Body of pancreas (tissue), 4 donors: ENCODE results near the gene ADGRB3. TPM values are rescaled to one million over a fixed set of nuclear protein-coding genes. Genes with fewer than 3 reads are reported as not detected.
"Not testable (repeated sequence)": the region's sequence is repeated elsewhere in the genome, so short reads cannot be mapped to it uniquely, and the experiment has no call there.

Experiments
- ATAC-seq: fragments of 150-250 bp; one replicate; pipeline ENCODE4 v1.9.1; 2016
- DNase-seq, 4 donors: peaks; one replicate each; pipeline ENCODE4 v3.0.0-alpha.2; 2019
- H3K27ac ChIP-seq, 4 donors: fragments of 200-600 bp; sonication (generic); 1 replicate in 3 of 4; 2 replicates in 1 of 4; pipeline versions ENCODE4 v1.5.1 to v1.6.1; 2016 to 2019; ENCODE audit warnings: mild to moderate bottlenecking in 1 of 4, mixed read lengths in 1 of 4, moderate library complexity in 1 of 4
- H3K27me3 ChIP-seq, 2 donors: fragments of 200-600 bp; sonication (generic); one replicate each; pipeline ENCODE4 v1.6.0; 2016; ENCODE audit warnings: mild to moderate bottlenecking in 1 of 2
- H3K36me3 ChIP-seq, 2 donors: fragments of 200-600 bp; sonication (generic); replicated peaks in 1 of 2; 2 replicates each; pipeline ENCODE4 v1.5.1; 2016; ENCODE audit warnings: low read depth in 2 of 2; ENCODE audit not compliant: insufficient read depth in 1 of 2
- H3K4me1 ChIP-seq: fragments of 200-600 bp; sonication (generic); one replicate; pipeline ENCODE4 v1.6.0; 2016
- H3K4me3 ChIP-seq, 2 donors: fragments of 200-600 bp; sonication (generic); 1 replicate in 1 of 2; 2 replicates in 1 of 2; pipeline ENCODE4 v1.5.1; 2016 to 2019
- H3K9me3 ChIP-seq, 3 donors: fragments of 200-600 bp; sonication (generic); 1 replicate in 2 of 3; 2 replicates in 1 of 3; pipeline ENCODE4 v1.5.1; 2016
- CTCF ChIP-seq, 7 experiments: fragments of 450-650 bp in 4 of 7; fragments of 200-600 bp in 3 of 7; sonication (generic) in 3 of 7; IDR thresholded peaks; one replicate each; pipeline ENCODE4 v1.5.1; 2016 to 2019; ENCODE audit warnings: antibody characterized with exemption in 7 of 7
- POLR2A ChIP-seq, 3 donors: fragments of 450-650 bp; IDR thresholded peaks; one replicate each; pipeline ENCODE4 v1.6.1; 2016; ENCODE audit warnings: antibody characterized with exemption in 3 of 3, mild to moderate bottlenecking in 2 of 3
- WGBS, 2 donors: methylation state at CpG; one replicate each; pipeline ENCODE4 v1.1.5; 2017; 5-methylcytosine and 5-hydroxymethylcytosine counted together
- intact Hi-C: fragments of 100-400 bp; cut with DNase I; formaldehyde crosslinking; loops from one replicate; pipeline ENCODE4 v1.15.1; 2023
- total RNA-seq, 2 donors: library from RNA; depleted of rRNA; stranded (reverse); fragments of >200 nt; gene quantifications; one replicate each; pipeline ENCODE4 v1.1.0, GENCODE V29; 2016

The ADGRB3 gene
- total RNA-seq, 2 donors from 2014 or later, result under 0.01 to 1.3 TPM

GRCh38 chr6:69285054-69285453 is 650.0 kb downstream of the ADGRB3 start:
- intact Hi-C loops, result no loop called here
- H3K4me3 ChIP-seq, result no peak overlapping the region
- 43 to 54% methylated on average over 2 of the region's 2 CpGs for WGBS, 2 donors

GRCh38 chr6:69286331-69286730 is 651.2 kb downstream of the ADGRB3 start:
- Histone ChIP-seq H3K4me3 (no peak overlapping the region), H3K4me1 (no peaks in the 10 kb centered on the region), H3K9me3 (no peaks in the 10 kb centered on the region), H3K27ac (no peak overlapping the region), H3K36me3 (no peaks in the 10 kb centered on the region), H3K27me3 (no peaks in the 10 kb centered on the region)
- no peak for DNase-seq
- intact Hi-C loops, result no loop called here
- ATAC-seq, result no peak
- TF ChIP-seq CTCF (IDR thresholded peaks at IDR 0.05) (no peak), POLR2A (IDR thresholded peaks at IDR 0.05) (no peak)
- WGBS, 2 donors, result 60 to 81% methylated on average over 2 of the region's 2 CpGs

More at GRCh38 chr6:69285054-69285453, 650.0 kb downstream of the ADGRB3 start:
- H3K4me1 ChIP-seq, result no peaks in the 10 kb centered on the region
- no peak for DNase-seq
- H3K9me3 ChIP-seq, result no peaks in the 10 kb centered on the region
- no peaks in the 10 kb centered on the region for H3K27me3 ChIP-seq
- no peak overlapping the region for H3K27ac ChIP-seq
- no peaks in the 10 kb centered on the region for H3K36me3 ChIP-seq
- ATAC-seq, result no peak
- no peak for TF ChIP-seq CTCF (IDR thresholded peaks at IDR 0.05)
- TF ChIP-seq POLR2A (IDR thresholded peaks at IDR 0.05), result no peak

DNA sequence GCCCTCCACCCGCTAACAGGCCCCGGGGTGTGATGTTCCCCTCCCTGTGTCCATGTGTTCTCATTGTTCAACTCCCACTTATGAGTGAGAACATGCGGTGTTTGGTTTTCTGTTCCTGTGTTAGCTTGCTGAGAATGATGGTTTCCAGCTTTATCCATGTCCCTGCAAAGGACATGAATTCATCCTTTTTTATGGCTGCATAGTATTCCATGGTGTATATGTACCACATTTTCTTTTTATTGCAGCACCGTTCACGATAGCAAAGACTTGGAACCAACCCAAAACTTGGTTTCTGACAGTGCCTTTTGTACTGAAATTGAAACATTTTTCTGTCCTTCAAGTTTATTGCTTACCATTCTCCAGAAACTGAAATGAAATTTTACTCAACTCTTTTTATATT is 653.1 kb downstream of the ADGRB3 start:
- H3K9me3 ChIP-seq, ATAC-seq, DNase-seq, H3K27ac ChIP-seq, H3K4me1 ChIP-seq, intact Hi-C loops, H3K36me3 ChIP-seq, H3K4me3 ChIP-seq, H3K27me3 ChIP-seq: not testable (repeated sequence)
- 84% methylated on average over 5 of the region's 5 CpGs for WGBS, 2 donors

DNA sequence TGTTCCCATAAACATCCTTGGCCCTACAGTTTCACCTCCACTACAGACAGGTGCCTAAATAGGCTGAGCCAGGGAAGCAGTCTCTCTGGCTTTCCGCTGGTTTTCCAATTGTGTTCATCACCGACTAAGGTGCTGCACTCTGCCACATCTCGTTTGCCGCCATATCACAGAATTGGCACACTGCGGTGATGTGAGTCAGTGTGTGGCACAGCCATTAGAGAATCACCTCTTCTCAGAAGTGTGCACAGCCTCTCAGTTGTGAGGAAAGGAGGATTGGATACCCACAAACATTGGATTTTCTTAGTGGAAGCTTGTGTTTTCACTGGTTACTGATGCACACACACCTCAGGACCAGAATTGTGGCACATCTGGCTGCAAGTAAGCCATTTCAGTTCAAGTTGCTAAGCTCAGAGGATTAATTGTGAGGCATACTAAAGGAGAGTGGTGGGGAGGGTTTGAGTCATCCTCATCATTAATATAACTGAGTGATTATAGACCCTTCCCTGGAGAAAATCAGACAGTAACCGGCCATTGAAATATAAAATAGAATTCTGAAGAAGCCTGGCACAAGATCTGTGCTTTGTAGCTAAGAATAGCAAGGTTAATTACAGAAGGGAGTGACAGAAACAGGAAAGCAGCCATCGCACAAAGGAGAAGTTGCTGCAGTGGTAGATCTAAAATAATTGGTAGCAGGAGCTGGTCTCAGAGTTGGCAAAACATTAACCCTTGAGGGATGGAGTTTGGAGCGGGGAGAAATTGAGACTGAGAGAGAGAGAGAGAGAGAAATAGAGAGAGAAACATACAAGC is 654.8 kb downstream of the ADGRB3 start:
- intact Hi-C loops, result no loop called here
- TF ChIP-seq POLR2A (IDR thresholded peaks at IDR 0.05) (no peak), CTCF (IDR thresholded peaks at IDR 0.05) (no peak)
- Histone ChIP-seq H3K27ac (no peak overlapping the region), H3K27me3 (no peaks in the 10 kb centered on the region), H3K36me3 (no peaks in the 10 kb centered on the region), H3K4me3 (no peak overlapping the region), H3K9me3 (no peaks in the 10 kb centered on the region), H3K4me1 (no peaks in the 10 kb centered on the region)
- ATAC-seq, result no peak
- WGBS, 2 donors, result 63 to 66% methylated on average over 8 of the region's 8 CpGs
- DNase-seq, result no peak

GRCh38 chr6:69293471-69293870 is 658.4 kb downstream of the ADGRB3 start:
- Histone ChIP-seq H3K27me3 (no peaks in the 10 kb centered on the region), H3K4me1 (no peaks in the 10 kb centered on the region), H3K4me3 (no peak overlapping the region), H3K36me3 (no peaks in the 10 kb centered on the region), H3K9me3 (no peaks in the 10 kb centered on the region), H3K27ac (no peak overlapping the region)
- no peak for TF ChIP-seq CTCF (IDR thresholded peaks at IDR 0.05)
- no peak for TF ChIP-seq POLR2A (IDR thresholded peaks at IDR 0.05)
- WGBS, 2 donors, result 34 to 46% methylated on average over 4 of the region's 4 CpGs
- ATAC-seq (no peak), DNase-seq (no peak)
- intact Hi-C loops, result no loop called here
